Neuron (in vitro differentiated cells): ENCODE measurements around the gene BABAM2.

ENCODE experiments used
- H2AFZ ChIP-seq: one replicate; pipeline ENCODE4 v1.6.1; 2013; ENCODE audit warnings: low read depth, mild to moderate bottlenecking, inconsistent platforms, low read length, moderate library complexity
- H3K27me3 ChIP-seq: one replicate; pipeline ENCODE4 v1.6.1; 2013; ENCODE audit warnings: low read length; ENCODE audit not compliant: insufficient read depth
- H3K36me3 ChIP-seq: one replicate; pipeline ENCODE4 v1.6.1; 2013; ENCODE audit warnings: low read length; ENCODE audit not compliant: insufficient read depth
- H3K4me1 ChIP-seq: one replicate; pipeline ENCODE4 v1.6.1; 2013; ENCODE audit warnings: low read length; ENCODE audit not compliant: insufficient read depth
- H3K4me3 ChIP-seq: 2 replicates; pipeline ENCODE4 v1.5.1; 2013; ENCODE audit warnings: mild to moderate bottlenecking, low read length, moderate library complexity
- H3K9me3 ChIP-seq: one replicate; pipeline ENCODE4 v1.6.1; 2013; ENCODE audit warnings: low read length

The BABAM2 gene

GRCh38 chr2:28155086-28155485, 264.6 kb downstream of the BABAM2 start:
- H3K27me3 ChIP-seq: no peaks in the 10 kb centered on the region
- no peaks in the 10 kb centered on the region for H3K4me1 ChIP-seq
- H3K4me3 ChIP-seq: no peak overlapping the region
- no peak overlapping the region for H2AFZ ChIP-seq
- no peaks in the 10 kb centered on the region for H3K9me3 ChIP-seq
- no peaks in the 10 kb centered on the region for H3K36me3 ChIP-seq

GRCh38 chr2:28155627-28156026, 265.1 kb downstream of the BABAM2 start:
- no peaks in the 10 kb centered on the region for H3K4me1 ChIP-seq
- H3K36me3 ChIP-seq: no peaks in the 10 kb centered on the region
- H3K9me3 ChIP-seq: no peaks in the 10 kb centered on the region
- H2AFZ ChIP-seq: no peak overlapping the region
- H3K4me3 ChIP-seq: no peak overlapping the region
- H3K27me3 ChIP-seq: no peaks in the 10 kb centered on the region

GRCh38 chr2:28158791-28159190, 268.3 kb downstream of the BABAM2 start:
- Histone ChIP-seq H3K36me3 (no peaks in the 10 kb centered on the region), H3K27me3 (no peaks in the 10 kb centered on the region), H2AFZ (no peak overlapping the region), H3K4me1 (peaks cover 3% of the 10 kb centered on the region), H3K9me3 (no peaks in the 10 kb centered on the region), H3K4me3 (no peak overlapping the region)

- no peak overlapping the region for H2AFZ ChIP-seq
- no peaks in the 10 kb centered on the region for H3K36me3 ChIP-seq
- no peaks in the 10 kb centered on the region for H3K27me3 ChIP-seq
- H3K4me1 ChIP-seq: peaks cover 3% of the 10 kb centered on the region
- no peaks in the 10 kb centered on the region for H3K9me3 ChIP-seq
- no peak overlapping the region for H3K4me3 ChIP-seq
Observed at GRCh38 chr2:28160986-28161425, 270.5 kb downstream of the BABAM2 start.

- peaks cover 3% of the 10 kb centered on the region for H3K4me1 ChIP-seq
- H3K27me3 ChIP-seq: no peaks in the 10 kb centered on the region
- H3K36me3 ChIP-seq: no peaks in the 10 kb centered on the region
- H2AFZ ChIP-seq: no peak overlapping the region
- H3K4me3 ChIP-seq: no peak overlapping the region
- no peaks in the 10 kb centered on the region for H3K9me3 ChIP-seq
Observed at GRCh38 chr2:28161466-28161865, 270.9 kb downstream of the BABAM2 start.

GRCh38 chr2:28162564-28162963, 272.0 kb downstream of the BABAM2 start:
- no peak overlapping the region for H3K4me3 ChIP-seq
- H3K36me3 ChIP-seq: no peaks in the 10 kb centered on the region
- H3K4me1 ChIP-seq: peaks cover 3% of the 10 kb centered on the region
- H2AFZ ChIP-seq: no peak overlapping the region
- no peaks in the 10 kb centered on the region for H3K9me3 ChIP-seq
- no peaks in the 10 kb centered on the region for H3K27me3 ChIP-seq

- Histone ChIP-seq H3K9me3 (no peaks in the 10 kb centered on the region), H3K27me3 (no peaks in the 10 kb centered on the region), H3K4me3 (no peak overlapping the region), H3K4me1 (peaks cover 3% of the 10 kb centered on the region), H2AFZ (no peak overlapping the region), H3K36me3 (no peaks in the 10 kb centered on the region)
Observed at GRCh38 chr2:28163028-28163427, 272.5 kb downstream of the BABAM2 start.

GRCh38 chr2:28163627-28164279, 273.2 kb downstream of the BABAM2 start:
- Histone ChIP-seq H2AFZ (no peak overlapping the region), H3K4me1 (peaks cover 3% of the 10 kb centered on the region), H3K4me3 (no peak overlapping the region), H3K36me3 (no peaks in the 10 kb centered on the region), H3K9me3 (no peaks in the 10 kb centered on the region), H3K27me3 (no peaks in the 10 kb centered on the region)

- no peak overlapping the region for H3K4me3 ChIP-seq
- no peaks in the 10 kb centered on the region for H3K36me3 ChIP-seq
- peaks cover 3% of the 10 kb centered on the region for H3K4me1 ChIP-seq
- no peak overlapping the region for H2AFZ ChIP-seq
- no peaks in the 10 kb centered on the region for H3K9me3 ChIP-seq
- H3K27me3 ChIP-seq: no peaks in the 10 kb centered on the region
Observed at GRCh38 chr2:28164280-28164801, 273.8 kb downstream of the BABAM2 start.

- Histone ChIP-seq H3K4me3 (no peak overlapping the region), H3K9me3 (no peaks in the 10 kb centered on the region), H3K4me1 (peaks cover 3% of the 10 kb centered on the region), H3K27me3 (no peaks in the 10 kb centered on the region), H2AFZ (no peak overlapping the region), H3K36me3 (no peaks in the 10 kb centered on the region)
Observed at GRCh38 chr2:28165087-28165635, 274.6 kb downstream of the BABAM2 start.

GRCh38 chr2:28166956-28167355, 276.4 kb downstream of the BABAM2 start:
- Histone ChIP-seq H3K4me1 (peaks cover 3% of the 10 kb centered on the region), H3K36me3 (no peaks in the 10 kb centered on the region), H2AFZ (no peak overlapping the region), H3K27me3 (no peaks in the 10 kb centered on the region), H3K4me3 (no peak overlapping the region), H3K9me3 (no peaks in the 10 kb centered on the region)

DNA sequence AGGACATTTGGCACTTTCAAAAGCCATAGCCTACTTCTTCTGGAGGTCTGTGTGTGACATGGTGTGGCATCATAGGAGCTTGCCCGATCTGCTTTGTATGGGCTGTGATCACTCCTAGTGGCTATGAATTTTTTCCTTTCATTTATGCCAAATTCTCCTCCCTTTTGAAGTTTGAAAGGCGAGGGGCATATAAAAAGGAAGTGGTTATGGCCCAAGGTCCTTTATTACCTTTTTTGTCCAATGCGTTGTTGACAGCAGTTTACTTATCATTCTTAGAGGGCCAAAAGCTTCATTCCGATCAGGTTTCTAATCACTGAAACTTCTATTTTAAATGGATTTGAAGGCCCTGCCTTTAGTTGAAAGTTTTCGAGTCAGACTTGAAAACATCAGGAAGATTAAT, 277.8 kb downstream of the BABAM2 start:
- Histone ChIP-seq H3K9me3 (no peaks in the 10 kb centered on the region), H3K27me3 (no peaks in the 10 kb centered on the region), H2AFZ (no peak overlapping the region), H3K4me1 (peaks cover 3% of the 10 kb centered on the region), H3K4me3 (no peak overlapping the region), H3K36me3 (no peaks in the 10 kb centered on the region)

DNA sequence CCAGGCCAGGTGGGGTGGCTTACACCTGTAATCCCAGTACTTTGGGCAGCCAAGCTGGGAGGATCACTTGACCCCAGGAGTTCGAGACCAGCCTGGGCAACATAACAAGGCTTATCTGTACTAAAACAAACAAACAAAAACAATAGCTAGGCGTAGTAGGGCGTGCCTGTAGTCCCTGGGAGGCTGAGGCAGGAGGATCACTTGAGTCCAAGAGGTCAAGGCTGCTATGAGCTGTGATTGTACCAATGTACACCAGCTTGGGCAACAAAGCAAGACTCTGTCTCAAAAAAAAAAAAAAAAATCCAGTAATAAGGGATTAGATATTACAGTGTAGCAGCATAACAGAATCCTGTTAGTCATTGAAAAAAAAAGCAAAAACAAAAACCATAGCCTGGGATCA, 279.0 kb downstream of the BABAM2 start:
- H3K36me3 ChIP-seq: no peaks in the 10 kb centered on the region
- H2AFZ ChIP-seq: no peak overlapping the region
- H3K4me1 ChIP-seq: no peaks in the 10 kb centered on the region
- no peak overlapping the region for H3K4me3 ChIP-seq
- H3K27me3 ChIP-seq: no peaks in the 10 kb centered on the region
- H3K9me3 ChIP-seq: no peaks in the 10 kb centered on the region
